Jurkat, Clone E6-1 (cell line): Measurements from ENCODE around the gene SURF6.
"Not testable (repeated sequence)": the region's sequence is repeated elsewhere in the genome, so short reads cannot be mapped to it uniquely, and the experiment has no call there.

Experiments
- DNase-seq: peaks from one replicate; pipeline ENCODE4 v3.0.0-alpha.2; 2011; ENCODE audit warnings: low read depth, low spot score
- H3K4me3 ChIP-seq: 2 replicates; pipeline ENCODE4 v1.5.1; 2011; ENCODE audit warnings: mild to moderate bottlenecking, low read length, control low read depth, moderate library complexity

The SURF6 gene

GRCh38 chr9:133349965-133350616, 14.1 kb upstream of the SURF6 start:
- H3K4me3 ChIP-seq: peak overlapping the region; percentile 98
- DNase-seq: no peak

- no peak for DNase-seq
- peak overlapping the region; percentile 98 for H3K4me3 ChIP-seq
These were observed 13.0 kb upstream of the SURF6 start for GRCh38 chr9:133348718-133349573.

- peak within 1 kb of the TSS; percentile 98 for H3K4me3 ChIP-seq
- DNase-seq: peak; percentile 97
These were observed 12.2 kb upstream of the SURF6 start, which contains the start of the genes MED22 and RPL7A for GRCh38 chr9:133347985-133348717. Gene MED22, minus strand, starts transcription at chr9:133348131. Its CDS starts 1,469 bp downstream, at chr9:133346662. Gene RPL7A, plus strand, starts transcription at chr9:133348218. Its CDS starts 26 bp downstream, at chr9:133348244.

GRCh38 chr9:133347515-133347984, 11.6 kb upstream of the SURF6 start:
- no peak for DNase-seq
- peak overlapping the region; percentile 98 for H3K4me3 ChIP-seq

GRCh38 chr9:133346021-133346785, 10.2 kb upstream of the SURF6 start:
- H3K4me3 ChIP-seq: peak overlapping the region; percentile 98
- no peak for DNase-seq

GRCh38 chr9:133345596-133345995, 9.6 kb upstream of the SURF6 start:
- H3K4me3 ChIP-seq: no peak overlapping the region
- DNase-seq: no peak

GRCh38 chr9:133344979-133345378, 9.0 kb upstream of the SURF6 start:
- DNase-seq: no peak
- no peak overlapping the region for H3K4me3 ChIP-seq

GRCh38 chr9:133344071-133344470, 8.1 kb upstream of the SURF6 start:
- H3K4me3 ChIP-seq: no peak overlapping the region
- DNase-seq: no peak

GRCh38 chr9:133342570-133342969, 6.6 kb upstream of the SURF6 start:
- H3K4me3 ChIP-seq: no peak overlapping the region
- DNase-seq: no peak

GRCh38 chr9:133342069-133342406, 6.0 kb upstream of the SURF6 start:
- no peak for DNase-seq
- no peak overlapping the region for H3K4me3 ChIP-seq

- no peak overlapping the region for H3K4me3 ChIP-seq
- DNase-seq: no peak
These were observed 5.5 kb upstream of the SURF6 start for GRCh38 chr9:133341369-133342068.

- no peak for DNase-seq
- no peak overlapping the region for H3K4me3 ChIP-seq
These were observed 4.9 kb upstream of the SURF6 start for GRCh38 chr9:133340916-133341315.

GRCh38 chr9:133340256-133340655, 4.3 kb upstream of the SURF6 start:
- H3K4me3 ChIP-seq: no peak overlapping the region
- no peak for DNase-seq

- H3K4me3 ChIP-seq: no peak overlapping the region
- DNase-seq: no peak
These were observed 3.7 kb upstream of the SURF6 start for GRCh38 chr9:133339641-133340040.

GRCh38 chr9:133334888-133335287, 1.1 kb downstream of the SURF6 start:
- DNase-seq: not testable (repeated sequence)
- peak overlapping the region; percentile 97 for H3K4me3 ChIP-seq

- DNase-seq: no peak
- H3K4me3 ChIP-seq: peak overlapping the region; percentile 97
These were observed 1.8 kb downstream of the SURF6 start for GRCh38 chr9:133334161-133334560.

GRCh38 chr9:133333566-133333965, 2.4 kb downstream of the SURF6 start:
- DNase-seq: no peak
- no peak overlapping the region for H3K4me3 ChIP-seq

GRCh38 chr9:133333011-133333410, 3.0 kb downstream of the SURF6 start:
- DNase-seq: no peak
- H3K4me3 ChIP-seq: no peak overlapping the region

- DNase-seq: no peak
- no peak overlapping the region for H3K4me3 ChIP-seq
These were observed 3.6 kb downstream of the SURF6 start for GRCh38 chr9:133332381-133332730.
